Measurements from ENCODE around the gene TFAP2A.

TFAP2A gene

DNA sequence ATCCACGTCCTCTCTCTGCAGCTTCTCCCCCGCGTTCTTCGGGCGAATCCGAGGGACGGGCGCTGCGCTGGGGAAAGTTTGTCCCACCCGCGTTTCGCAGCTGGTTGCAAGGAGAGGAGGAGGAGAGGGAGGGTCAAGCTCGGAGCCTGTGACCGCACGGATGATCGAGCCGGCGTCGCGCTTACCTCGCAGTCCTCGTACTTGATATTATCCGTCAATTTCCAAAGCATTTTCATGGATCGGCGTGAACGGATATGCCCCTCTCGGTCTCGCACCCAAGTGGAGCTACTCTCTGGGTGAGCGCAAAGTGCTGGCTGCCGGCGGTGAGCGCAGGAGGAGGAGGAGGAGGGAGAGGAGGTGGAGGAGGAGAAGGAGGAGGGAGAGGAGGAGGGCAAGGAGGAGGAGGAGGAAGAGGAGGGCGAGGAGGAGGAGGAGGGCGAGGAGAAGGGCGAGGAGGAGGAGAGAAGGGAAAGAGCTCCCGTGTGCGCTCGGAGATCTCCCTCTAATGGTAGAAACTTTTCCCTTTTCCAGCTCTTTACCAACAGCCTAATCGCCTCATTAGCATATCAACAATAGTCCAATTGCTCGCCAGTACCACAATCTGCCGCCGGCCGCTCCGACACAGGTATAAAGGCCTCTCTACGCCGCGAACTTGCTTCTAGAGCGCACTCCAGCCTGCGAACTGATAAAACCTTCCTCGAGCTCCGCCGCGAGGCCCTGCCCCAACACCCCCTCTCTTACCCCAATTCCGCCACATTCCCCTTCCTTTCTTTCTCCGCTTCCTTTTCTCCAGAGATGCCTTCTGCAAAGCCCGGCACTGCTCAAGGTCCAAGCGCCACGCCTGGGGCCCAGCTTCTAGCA is at the start of gene TFAP2A:
Gene TFAP2A (minus strand): TSS at position 319 of the 861 bp plus-strand sequence. CDS start 83 bp downstream, at position 236.
- DNase-seq, result no peak

DNA sequence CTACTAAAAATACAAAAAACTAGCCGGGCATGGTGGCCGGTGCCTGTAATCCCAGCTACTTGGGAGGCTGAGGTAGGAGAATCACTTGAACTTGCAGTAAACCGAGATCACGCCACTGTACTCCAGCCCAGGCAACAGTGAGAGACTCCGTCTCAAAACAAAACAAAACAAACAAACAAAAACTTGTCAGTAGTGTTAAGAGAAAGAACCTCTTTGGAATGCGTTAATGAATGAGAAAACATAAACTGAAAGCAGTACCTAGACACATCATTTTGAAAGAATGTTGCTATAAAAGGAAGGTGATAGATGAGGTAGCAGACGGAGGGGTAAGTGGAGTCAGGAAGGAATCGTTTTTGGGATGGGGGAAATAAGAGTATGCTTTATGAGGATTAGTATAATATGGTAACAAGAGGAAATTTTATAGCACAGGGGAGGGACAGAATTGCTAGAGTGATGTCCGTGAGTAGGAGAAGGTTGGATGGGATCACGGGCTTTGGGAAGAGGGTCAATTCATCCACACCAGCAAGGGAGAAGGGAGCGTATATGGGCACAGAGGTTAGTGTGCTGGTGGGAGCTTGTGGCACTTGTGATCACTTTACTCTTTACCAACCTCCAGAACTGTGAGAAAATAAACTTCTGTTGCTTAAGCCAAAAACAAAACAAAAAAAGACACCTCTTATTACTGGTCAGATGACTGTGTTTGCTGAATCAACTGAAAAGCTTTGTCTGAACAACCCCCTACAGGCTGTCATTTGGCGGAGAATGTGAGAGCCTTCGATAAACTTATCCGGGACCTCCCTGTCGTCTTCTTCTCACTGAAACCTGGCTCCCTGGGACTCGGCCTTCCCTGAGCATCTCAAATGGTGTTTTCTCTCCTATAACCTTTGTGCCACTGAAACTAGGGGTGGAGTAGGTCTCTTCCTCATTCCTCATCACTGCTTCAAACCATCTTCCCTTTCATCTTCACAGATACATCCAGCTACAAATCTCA is 48.9 kb upstream of the TFAP2A start:
- no peak for DNase-seq

DNA sequence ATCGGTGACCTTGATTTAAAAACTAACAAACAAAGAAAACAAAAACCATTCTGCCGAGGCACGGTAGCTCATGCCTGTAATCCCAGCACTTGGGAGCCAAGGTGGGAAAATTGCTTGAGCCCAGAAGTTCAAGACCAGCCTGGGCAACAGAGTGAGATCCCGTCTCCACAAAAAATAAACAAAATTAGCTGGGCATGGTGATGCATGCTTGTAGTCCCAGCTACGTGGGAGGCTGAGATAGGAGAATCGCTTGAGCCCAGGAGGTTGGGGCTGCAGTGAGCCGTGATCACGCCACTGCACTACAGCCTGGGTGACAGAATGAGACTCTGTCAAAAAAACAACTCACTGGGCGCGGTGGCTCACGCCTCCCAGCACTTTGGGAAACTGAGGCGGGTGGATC is 48.2 kb upstream of the TFAP2A start:
- no peak for DNase-seq

DNA sequence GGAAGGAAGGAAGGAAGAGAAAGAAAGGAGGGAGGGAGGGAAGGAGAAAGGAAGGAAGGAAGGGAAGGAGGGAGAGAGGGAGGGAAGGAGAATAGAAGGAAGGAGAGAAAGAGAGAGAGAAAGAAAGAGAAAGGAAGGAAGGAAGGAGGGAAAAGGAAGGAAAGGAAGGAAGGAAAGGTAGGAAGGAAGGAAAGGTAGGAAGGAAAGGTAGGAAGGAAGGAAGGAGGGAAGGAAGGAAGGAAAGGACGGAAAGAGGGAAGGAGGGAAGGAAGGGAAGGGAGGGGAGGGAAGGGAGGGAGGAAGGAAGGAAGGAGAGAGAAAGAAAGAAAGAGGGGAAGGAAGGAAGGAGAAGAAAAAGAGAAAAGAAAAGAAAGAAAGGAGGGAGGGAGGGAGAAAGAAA is 47.0 kb upstream of the TFAP2A start:
- no peak for DNase-seq

DNA sequence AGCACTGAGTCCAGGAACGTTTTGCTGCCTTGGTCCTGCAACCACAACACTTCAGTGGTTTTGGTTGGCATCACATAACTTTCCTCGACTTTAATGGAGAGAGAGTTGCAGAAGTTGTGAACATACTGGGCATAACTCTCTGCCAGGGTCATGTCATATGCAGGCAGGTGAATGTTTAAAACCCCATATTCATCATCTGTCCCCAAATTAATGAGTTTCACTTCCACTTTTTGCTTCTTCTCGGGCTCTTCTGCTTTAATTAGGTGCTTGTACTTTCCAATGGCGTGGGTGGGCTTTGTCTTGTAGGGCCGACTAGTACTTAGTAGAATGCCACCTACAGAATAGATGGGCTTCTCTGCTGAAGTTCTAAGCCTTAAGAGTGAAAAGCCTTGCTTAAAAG is 45.2 kb upstream of the TFAP2A start:
- no peak for DNase-seq

DNA sequence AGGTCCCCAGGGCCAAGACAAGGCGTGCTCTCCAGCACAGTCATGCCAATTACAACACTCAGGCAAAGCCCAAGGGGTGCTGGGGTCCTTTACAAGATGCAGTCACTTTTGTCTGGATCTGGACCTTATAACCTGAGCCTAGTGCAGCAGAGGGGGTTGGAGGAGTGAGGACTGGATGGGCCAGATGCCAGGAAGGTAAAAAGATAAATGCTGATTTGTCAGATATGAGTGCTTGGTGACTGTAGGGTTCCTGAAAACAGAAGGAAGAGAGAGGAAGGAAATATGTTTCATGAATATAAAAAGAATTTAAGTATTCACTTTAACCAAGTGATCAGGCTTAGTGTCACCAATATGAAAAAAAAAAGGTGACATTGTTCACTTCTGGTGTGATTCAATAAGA is 43.4 kb upstream of the TFAP2A start:
- DNase-seq, result no peak

DNA sequence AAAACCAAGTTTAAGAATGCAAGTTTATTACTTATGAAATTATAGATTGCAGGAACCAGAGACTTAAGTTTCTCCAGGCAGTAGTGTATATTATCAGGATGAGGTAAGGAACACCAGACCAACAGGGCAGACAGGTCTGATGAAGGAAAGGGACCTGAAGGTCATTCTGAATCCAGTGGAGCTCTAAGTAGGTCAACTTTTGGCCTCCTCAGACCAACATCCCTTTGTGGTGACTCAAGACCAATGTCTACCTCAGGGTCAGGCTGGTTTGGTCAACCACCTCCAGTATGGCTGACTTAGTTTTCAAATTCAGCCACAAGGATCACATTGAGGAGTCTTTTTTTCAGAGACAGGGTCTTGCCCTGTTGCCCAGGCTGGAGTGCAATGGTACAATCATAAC is 38.7 kb upstream of the TFAP2A start:
- no peak for DNase-seq

DNA sequence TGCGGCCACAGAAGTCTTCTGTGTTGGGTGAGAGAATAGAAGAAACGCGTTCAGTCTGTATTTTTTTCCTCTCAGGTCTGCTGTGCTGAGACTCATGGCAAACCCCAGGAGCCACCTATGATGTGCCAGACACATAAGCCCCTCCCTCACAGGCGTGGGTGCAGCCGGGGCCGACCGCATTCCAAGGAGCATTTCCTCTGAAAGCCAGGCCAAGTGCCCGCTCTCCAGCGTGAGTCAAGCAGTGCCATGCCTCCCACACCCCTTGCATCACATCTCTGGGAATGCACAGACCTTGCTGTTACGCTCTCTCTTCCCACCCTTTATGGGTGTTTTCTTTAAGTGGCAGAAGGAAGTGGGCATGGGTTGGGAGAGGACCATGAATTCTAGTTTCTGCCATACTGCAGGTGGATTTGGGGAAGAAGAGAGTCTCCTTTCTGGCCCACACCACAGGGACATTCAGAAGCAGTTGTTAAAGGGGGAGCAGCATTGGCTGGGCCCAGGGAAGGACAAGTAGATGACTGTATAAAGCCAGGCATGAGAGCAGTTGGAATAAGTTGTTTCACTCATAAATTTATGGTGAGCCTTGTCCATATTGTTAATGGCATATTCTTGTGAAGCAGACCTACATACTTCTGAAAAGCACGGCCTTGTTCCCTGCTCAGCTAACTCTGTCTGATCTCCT is 37.1 kb upstream of the TFAP2A start:
- no peak for DNase-seq

DNA sequence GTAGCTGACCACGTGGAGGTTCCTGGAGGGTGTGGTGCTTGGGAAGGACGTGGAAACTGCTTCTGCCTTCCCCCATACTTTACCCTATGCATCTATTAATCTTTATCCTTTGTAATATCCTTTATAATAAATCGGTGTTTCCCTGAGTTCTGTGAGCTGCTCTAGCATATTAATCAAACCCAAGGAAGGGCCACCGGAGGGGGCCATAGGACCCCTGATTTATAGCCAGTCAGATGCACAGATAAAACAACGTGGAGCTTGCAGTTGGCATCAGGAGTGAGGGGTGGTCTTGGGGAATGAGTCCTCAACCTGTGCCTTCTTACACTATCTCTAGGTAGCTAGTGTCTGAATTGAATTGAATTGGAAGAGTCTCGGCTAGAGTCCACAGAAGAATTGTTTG is 36.5 kb upstream of the TFAP2A start:
- no peak for DNase-seq

DNA sequence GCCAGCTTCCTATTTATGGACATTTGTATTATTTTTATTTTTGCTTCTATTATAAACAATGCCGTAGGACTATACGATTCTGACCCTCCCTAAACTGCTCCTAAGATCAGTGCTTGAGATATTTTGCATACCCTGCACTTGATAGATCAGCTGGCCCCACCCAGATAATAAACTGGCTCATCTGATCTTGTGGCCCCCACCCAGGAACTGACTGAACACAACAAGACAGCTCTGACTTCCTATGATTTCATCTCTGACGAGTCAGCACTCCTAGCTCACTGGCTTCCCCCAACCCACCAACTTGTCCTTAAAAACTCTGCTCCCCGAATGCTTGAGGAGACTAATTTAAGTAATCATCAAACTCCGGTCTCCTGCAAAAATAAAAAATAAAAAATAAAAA is 34.9 kb upstream of the TFAP2A start:
- no peak for DNase-seq

DNA sequence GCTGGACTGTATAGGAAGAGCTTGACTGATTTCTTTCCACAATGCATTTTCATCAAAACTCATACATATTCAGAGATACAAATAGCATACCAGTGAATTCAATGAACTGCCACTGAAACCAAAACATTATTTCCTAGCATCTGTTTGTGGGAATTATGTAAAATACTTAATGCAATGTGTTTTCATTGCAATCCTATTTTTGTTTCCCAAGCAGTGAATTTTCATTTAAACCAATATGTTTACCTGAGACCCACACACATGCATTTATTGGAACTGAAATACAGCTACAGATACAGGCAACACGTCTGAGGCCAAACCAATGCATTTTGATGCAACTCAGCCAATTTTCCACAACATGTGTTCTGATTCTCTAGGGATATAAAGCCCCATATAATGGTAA is 33.2 kb upstream of the TFAP2A start:
- no peak for DNase-seq

DNA sequence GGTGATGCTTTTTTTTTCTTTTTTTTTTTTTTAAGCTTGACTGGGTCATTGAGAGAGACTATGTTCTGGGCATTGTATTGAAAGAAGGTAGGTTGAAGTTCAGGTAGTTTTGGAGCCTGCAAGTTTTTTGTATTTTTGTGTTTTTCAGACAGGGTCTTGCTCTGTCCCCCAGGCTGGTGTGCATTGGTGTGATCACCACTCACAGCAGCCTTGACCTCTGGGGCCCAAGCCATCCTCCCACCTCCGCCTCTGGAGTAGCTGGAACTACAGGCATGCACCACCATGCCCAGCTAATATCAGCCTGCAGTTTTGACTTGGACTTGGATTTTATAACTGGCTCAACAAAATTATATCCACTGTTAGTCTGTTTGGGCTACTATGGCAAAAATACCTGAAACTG is 31.7 kb upstream of the TFAP2A start:
- DNase-seq, result no peak

DNA sequence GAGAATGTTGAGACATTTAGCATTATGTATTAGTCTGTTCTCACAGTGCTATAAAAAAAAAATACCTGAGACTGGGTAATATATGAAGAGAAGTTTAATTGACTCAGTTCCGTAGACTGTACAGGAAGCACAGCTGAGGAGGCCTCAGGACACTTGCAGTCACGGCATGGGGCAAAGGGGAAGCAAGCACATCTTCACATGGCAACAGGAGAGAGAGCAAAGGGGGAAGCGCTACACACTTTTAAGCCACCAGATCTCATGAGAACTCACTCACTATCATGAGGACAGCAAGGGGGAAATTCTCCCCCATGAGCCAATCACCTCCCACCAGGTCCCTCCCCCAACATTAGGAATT is 26.8 kb upstream of the TFAP2A start:
- DNase-seq, result no peak

DNA sequence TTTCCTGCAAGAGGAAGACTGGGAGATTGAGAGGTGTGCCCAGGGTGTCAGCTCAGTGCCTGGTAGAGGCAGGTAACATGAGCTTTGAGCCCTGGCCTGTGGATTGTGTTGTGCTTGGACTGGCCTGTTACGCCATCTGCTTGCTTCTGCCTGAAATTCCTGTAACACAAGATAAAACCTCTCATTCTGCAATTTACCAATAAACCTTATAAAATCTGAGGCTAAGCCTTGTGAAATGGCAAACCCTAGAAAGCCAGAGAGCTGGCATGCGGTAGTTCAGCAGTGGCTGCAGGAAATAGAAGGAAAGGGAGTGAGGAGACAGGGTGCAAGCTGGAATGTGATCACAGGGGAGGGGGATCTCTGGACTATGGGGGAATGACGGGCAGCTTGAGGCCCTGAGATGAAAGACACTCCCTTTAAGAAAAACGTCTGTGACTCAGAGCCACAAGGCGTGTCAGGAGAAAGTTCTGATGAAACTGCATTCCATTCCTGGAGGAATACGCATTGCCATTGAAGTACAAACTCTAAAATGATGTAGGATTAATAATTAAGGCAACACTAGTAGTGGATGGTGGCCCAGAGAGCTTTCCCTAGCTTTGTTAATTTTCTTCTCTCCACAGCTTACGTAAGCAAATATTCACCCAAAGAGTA is 26.3 kb upstream of the TFAP2A start:
- no peak for DNase-seq

DNA sequence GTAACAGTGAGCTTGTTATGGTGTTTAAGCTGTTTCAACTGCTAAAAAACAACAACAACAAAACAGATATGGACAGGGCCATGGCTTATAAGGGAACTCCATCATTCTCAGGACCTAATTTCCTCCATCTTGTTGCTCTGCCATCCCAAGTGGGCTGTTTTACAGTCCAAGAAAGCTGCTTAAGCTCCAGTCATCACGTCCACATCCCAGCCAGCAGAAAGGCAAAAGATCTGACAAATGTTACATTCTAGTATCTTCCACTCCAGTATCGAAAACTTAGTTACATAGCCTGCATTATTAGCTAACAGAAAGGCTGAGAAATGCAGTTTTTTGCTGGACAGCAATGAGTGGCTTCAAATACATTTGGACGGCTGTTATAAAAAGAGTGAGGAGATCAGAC is 23.0 kb upstream of the TFAP2A start:
- DNase-seq, result no peak

DNA sequence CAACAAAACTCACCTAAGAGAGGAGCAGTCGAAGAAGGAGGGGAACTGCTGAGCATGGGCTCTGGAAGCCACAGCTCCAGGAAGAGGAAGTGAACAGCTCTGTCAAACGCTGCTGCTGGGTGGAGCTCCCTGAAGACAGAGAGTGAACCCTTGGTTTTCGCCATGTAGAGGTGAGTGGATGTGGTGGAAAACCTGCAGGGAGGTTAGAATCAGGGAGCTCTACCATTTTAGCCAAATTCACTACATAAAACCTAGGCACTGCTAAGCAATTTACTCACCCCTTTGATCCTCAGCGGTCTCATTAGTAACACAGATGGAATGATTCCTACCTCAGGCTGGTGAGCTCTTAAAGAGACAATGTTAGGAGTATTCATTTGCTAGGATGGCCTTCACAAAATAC is 19.4 kb upstream of the TFAP2A start:
- DNase-seq, result no peak

DNA sequence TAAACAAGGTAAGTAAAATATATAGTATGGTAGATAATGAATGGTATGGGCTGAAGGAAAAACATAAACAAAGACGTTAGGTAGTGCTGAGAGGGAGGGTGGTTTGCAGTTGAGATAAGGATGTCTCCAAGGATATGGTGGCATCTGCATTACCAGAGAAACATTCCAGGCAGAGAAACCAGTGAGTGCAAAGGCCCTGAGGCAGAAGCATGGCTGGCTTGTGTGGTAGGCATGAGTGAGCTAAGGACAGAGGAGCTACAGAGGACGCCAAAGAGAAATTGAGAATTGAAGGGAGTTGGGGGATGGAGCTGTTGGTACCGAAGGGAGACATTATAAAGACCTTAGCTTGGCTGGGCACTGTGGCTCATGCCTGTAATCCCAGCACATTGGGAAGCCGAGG is 18.4 kb upstream of the TFAP2A start:
- no peak for DNase-seq

DNA sequence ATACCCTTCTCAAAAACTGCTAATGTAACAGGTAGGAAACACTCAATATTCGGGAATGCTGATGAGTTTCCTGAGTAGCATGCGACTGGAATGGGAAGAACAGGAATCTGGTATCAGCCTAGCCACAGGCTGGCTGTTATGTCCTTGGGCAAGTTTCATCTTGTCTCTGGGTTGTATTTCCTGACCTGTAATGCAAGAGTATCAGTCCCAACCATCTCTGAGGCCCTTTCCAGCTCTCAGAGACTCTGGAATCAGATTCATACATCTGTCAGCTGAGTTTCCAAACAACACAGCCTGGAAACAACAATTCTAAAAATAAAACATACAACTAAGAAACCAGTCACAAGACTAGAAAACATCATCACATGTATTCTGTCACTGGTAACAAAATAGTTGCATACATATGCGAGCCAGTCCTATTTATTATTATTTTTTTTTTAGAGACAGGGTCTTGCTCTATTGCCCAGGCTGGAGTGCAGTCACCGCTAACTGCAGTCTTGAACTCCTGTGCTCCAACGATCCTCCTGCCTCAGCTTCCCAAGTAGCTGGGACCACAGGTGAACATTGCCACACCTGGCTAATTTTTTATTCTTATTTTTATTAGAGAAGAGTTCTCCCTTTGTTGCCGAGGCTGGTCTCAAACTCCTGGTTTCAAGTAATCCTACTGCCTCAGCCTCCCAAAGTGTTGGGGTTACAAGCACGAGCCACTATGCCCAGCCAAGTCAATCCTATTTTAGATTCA is 16.7 kb upstream of the TFAP2A start:
- DNase-seq, result no peak

DNA sequence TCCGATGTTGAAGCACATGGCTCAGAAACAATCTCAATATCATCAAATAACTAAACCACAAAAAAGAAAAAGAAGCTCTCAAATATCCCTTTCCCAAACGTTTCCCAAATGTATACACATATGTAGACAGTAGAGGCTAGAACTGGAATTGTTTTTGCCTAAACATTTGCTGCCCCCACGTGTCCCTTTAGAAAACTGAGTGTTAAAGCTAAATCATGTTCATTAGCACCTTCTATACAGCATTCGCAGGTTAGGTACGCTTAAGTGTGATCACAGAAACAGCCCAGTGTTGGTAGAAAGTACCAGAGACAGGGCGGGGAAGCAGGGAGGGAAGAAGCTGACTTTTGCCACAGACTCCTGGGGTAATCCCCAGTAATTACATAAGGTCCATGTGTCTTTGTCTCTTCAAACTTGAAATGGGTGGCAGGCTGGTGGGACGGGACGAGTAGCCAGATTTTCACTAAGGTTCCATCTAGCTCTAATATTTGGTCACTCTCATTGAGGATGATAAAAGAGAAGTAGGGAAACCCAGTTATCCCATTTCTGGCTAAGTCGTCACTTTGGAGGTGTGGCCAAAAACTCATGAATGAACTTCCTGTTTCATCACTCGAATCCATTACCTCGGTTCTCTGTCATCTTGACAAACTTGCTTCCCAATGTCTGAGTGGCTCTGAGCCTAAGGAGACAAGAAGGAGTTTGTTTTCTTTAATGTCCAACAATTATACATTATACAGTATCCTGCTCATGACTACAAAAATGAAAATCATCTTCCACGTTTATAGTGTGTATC is 15.0 kb upstream of the TFAP2A start:
- peak in 1 of 14 donors; percentile 16 for DNase-seq

DNA sequence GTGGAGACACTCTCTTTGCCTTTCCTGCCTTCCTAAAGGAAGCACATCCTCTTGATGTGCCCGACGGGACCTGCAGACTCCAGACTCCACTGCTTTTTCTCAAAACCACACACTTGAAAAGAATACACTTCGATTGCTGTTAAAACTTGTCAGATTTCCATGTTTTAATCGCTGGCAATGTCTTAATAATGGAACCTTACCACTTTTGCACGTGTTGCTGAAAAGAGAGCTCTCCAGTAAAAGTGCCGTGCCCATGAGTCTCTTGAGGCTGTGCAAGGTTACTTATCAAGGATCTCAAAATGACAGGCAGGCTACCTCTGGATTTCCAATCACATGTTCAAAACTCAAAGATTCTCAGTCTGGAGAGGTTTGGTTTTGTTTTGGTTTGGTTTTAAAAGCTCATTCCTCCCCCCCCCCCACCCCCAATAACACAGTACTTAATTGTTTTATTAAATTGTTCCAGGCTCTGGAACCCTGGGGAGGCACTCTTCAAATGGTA is 12.0 kb upstream of the TFAP2A start:
- no peak for DNase-seq
